ENCODE data around the gene STON2.
"Not testable (repeated sequence)": the region's sequence is repeated elsewhere in the genome, so short reads cannot be mapped to it uniquely, and the experiment has no call there.

Gene STON2

GRCh38 chr14:81416194-81416952 lies 16.2 kb upstream of the STON2 start:
- DNase-seq = no peak

GRCh38 chr14:81415781-81416180 lies 15.7 kb upstream of the STON2 start:
- no peak for DNase-seq

DNA sequence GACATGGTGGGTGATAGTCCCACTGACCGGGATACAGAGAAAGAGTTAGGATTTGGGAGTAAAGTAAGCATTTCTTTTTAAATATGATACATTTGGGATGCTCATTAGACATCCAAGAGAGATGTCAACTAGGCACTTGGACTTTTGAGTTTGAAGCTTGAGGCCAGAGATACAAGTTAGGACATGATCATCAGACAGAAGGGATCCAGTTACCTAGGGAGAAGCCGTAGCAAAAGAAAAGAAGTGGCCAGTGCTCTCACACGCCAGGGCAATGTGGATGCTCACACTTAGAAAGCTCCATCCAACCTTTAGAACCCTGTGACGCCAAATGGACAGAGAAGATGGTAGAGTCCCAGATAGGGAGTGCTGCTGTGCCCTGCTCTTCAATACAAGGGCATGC lies 14.0 kb upstream of the STON2 start:
- DNase-seq = no peak

GRCh38 chr14:81412779-81413178 lies 12.7 kb upstream of the STON2 start:
- no peak for DNase-seq

DNA sequence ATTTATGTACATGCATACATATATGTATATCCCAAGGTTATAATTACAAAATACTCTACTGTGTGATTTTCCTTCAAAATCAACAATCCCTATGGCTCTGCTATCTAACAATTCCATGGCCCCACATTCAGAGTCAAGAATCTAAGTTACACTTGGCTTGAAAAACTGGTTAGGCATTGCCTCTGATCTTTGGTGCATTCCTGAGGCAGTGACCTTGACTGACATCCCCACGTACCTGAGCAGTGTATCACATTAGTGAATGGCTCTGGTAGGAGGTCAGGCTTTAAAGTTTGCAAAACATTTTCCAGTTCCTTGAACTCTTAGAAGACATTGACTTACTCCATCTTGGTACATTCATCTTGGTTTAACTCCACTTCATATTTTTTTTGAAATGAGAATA lies 8.5 kb upstream of the STON2 start:
- no peak for DNase-seq

GRCh38 chr14:81406863-81407262 lies 6.7 kb upstream of the STON2 start:
- DNase-seq = no peak

DNA sequence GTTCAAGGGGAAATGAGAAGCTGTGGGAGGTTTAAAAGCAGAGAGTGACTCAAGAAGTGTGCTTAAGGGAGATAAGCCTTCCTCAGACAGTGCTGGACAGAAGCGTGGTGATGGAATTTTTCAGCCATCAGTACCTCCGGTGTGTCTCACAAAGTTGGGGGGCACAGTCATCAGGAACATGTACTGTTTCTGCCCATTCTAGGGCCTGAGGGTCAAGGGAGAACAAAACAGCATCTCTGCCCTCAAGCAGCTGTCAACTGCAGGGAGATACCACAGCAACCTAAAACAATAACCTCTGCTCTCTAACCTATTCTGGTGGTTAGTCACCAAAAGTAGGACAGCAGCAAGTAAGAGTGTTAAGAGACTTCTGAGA lies 2.0 kb upstream of the STON2 start:
- DNase-seq = no peak

DNA sequence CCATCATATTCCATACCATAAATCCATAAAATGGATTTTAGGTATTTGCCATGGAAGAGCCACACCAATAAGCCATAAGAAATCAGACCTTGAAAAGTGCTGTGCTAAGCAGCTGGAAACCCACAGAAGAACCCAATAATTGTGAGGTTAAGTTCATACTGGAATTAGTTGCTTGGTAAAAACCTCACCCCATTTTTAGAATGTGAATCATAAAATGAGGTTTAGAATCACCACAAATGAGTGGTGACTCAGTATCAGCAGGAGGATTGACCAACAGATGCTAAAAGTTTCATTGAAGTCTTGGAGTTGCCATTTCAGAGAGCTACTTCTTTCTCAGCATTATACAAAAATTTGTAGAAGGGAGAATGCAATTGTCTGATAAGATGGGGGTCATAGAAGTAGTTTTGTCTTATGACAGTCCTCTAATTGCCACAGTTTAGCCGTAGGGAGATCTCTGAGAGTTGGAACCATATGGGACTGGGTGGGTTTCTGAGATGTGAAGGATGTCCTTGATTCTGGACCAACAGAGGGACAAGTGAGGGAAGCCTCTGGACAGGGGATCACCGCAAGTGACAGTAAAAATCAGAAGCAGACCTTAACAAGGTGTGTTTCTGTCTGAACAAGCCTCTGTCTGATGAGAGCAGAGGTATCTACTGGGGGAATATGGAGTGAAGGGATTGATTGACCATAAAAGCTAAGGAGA lies 1.4 kb upstream of the STON2 start:
- no peak for DNase-seq

GRCh38 chr14:81400852-81401251 lies 728 bp upstream of the STON2 start:
- DNase-seq = no peak

DNA sequence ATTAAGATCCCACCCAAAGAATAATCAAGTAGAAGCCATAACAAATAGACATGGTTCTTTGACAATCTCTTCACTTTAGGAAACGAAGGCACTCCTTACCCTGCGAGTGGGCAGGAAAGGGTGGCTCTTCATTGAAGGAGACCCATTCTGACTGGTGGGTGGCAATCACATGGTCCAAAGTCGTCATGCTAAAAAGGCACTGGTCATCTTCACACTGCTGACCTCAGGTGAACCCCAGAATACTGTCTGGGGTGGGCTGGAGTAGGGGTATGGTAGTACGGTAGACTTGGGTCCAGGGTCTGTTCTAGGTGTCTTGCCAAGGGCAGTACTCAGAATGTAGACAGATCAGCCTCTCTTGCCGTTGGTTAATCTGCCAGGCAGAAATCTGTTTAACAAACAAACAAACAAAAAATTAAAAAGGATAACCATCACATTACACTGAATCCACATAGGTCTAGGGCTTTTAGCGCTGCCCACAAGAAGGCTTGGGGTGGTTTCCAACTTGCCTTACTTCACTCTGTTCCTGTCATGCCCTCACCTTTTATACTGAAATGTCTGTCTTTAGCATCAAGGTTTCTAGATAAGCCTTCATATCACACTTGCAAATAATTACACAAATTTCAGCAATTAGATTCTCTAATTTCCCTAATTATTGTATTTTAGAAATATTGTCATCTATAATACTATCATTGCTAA lies 1.8 kb downstream of the STON2 start:
- no peak for DNase-seq

DNA sequence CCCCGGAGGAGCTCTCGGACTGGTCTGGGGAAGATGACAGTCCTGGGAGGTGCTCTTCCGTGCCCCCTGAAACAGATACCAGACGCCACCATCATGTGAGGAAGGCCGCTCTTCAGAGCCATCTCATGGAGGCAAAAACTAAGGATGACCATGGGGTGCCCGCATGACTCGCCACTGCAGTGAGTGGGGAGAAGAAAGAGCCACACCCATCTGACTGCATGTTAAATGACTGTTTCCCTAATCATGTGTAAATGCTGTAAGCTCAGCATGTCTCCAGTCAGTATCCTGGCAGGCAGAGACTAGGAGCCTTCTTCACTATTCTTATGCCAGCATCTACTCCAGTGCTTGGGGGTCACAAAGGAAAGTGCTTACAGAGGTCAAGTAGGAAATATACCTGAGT lies 4.0 kb downstream of the STON2 start:
- DNase-seq = no peak

GRCh38 chr14:81394739-81395138 lies 5.4 kb downstream of the STON2 start:
- DNase-seq = no peak

GRCh38 chr14:81392976-81393643 lies 7.0 kb downstream of the STON2 start:
- DNase-seq = no peak

GRCh38 chr14:81392052-81392451 lies 8.1 kb downstream of the STON2 start:
- DNase-seq = no peak

DNA sequence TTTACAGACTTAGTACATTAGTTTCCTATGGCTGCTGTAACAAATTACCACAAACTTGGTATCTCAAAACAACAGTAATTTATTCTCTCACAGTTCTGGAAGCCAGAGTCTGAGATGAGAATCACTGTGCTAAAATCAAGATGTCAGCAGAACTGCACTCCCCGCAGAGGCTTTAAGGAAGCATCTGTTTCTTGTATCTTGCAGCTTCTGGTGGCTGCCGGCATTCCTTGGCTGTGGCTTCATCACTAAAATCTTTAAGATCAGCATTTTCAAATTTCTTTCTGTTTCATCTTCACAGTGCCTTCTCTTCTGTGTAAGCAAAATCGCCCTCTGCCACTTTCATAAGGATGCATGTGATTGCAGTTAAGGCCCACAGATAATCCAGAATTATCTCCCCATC lies 9.4 kb downstream of the STON2 start:
- no peak for DNase-seq

DNA sequence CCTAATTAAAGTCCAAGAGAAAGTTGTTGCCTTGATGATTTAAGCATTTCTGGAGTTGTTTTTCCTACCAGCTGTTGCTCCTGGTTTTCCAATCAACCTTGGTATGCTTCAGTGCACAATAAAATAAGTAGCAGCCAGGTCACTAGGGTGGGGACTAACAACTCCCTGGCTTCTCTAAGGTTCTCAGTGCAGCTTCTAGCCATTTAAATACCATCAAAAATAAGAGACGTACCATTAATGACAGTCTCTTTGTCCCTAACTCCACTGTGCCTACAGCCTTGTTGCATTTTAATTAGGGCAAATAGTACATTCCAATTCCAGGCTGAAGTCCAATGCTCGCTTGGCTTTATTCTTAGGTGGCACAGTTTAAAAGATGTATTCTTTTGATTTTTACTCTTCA lies 11.8 kb downstream of the STON2 start:
- DNase-seq = no peak

DNA sequence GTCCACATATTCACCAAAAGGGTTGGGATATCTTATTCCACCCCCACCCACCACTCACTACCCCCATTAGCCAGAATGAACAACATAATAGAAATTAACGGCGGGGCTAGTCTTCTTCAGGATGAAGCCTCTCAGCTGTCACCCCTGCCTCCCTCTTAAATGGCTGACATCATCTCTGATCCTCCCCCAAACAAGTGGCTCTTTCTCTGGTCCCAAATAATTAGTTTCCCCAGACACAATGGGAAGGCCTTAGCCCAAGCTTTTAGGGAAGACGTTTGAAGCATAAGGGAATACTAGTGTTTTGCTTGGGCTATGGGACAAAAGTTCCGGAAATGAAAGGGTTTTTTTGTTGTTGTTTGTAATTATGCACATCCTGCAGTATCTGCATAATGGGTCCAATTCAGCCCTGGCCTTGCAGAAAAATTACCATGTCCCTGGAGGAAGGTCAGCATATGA lies 13.8 kb downstream of the STON2 start:
- no peak for DNase-seq

GRCh38 chr14:81385886-81386285 lies 14.2 kb downstream of the STON2 start:
- no peak for DNase-seq

- DNase-seq = no peak
Measured at GRCh38 chr14:81385419-81385818, 14.7 kb downstream of the STON2 start.

DNA sequence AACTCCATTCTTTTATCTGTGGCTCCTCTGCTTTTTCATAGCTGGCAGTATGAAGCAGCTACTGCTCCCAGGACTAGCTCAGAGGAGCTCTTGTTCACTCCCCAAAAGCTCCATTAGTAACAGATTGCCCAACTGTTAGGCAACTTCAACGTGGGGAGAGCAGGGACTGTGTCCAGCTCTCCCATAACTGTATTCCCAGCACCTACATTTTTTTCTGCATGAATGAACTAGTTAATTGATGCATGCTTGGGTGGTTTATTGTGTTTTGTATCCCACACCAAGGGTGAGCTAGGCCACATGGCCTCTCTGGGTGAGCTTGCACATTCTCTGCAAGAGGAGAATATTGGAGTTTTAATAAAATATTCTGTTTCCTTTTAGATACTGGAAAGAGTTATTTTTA lies 15.2 kb downstream of the STON2 start:
- DNase-seq = no peak

- no peak for DNase-seq
Measured at GRCh38 chr14:81382517-81383225, 17.5 kb downstream of the STON2 start.

DNA sequence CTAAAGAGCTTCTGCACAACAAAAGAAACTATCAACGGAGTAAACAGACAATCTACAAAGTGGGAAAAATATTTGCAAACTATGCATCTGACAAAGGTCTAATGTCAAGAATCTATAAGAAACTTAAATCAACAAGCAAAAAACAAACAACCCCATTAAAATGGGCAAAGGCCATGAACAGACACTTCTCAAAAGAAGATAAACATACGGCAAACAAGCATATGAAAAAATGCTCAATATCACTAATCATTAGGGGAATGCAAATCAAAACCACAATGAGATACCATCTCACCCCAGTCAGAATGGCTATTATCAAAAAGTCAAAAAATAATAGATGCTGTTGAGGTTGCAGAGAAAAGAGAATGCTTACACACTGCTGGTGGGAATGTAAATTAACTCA lies 20.1 kb downstream of the STON2 start:
- DNase-seq = not testable (repeated sequence)

DNA sequence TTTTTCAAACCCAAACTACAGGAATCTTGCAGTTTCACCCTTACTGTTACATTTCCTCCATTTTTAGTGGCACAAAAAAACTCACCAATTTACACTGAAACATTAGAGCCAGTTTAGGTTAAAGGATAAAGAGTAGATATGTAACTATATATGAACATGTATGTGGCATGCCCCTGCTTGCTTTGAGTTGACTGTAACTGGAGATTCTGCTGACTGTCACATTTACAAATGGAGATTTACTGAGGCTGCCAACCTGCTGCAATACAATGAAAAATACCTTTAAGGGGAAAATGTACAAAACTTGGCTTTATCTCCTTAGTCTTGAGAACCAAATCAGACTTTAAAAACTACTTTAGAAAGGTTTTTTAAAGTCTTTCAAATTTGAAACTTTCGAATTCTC lies 28.3 kb downstream of the STON2 start:
- no peak for DNase-seq
